ENCODE measurements around the gene RGS7. TPM values are rescaled to one million over a fixed set of nuclear protein-coding genes. Genes with fewer than 3 reads are reported as not detected.

The RGS7 gene
- total RNA-seq, 2 donors from 2014 or later: 0.26 to 0.99 TPM

GRCh38 chr1:241022366-241022765 lies 334.6 kb downstream of the RGS7 start:
- Histone ChIP-seq H3K36me3 (replicated peaks in 1 of 2; ENCODE audit: insufficient read depth in 1 of 2, low read depth in 2 of 2) (no peaks in the 10 kb centered on the region), H3K27me3 (no peaks in the 10 kb centered on the region), H3K4me3 (no peak overlapping the region), H3K9me3 (no peaks in the 10 kb centered on the region), H3K4me1 (no peaks in the 10 kb centered on the region), H3K27ac (no peak overlapping the region)
- intact Hi-C loops (cut with DNase I): no loop called here
- 78 to 90% methylated on average over 4 of the region's 4 CpGs for WGBS, 2 donors
- TF ChIP-seq POLR2A (IDR thresholded peaks at IDR 0.05) (no peak), CTCF (IDR thresholded peaks at IDR 0.05) (no peak)
- no peak for DNase-seq
- ATAC-seq: no peak

- intact Hi-C loops (cut with DNase I): no loop called here
- H3K4me3 ChIP-seq: no peak overlapping the region
- no peaks in the 10 kb centered on the region for H3K36me3 ChIP-seq (replicated peaks in 1 of 2; ENCODE audit: insufficient read depth in 1 of 2, low read depth in 2 of 2)
- 74 to 80% methylated on average over 6 of the region's 6 CpGs for WGBS, 2 donors
- H3K27ac ChIP-seq: no peak overlapping the region
- H3K4me1 ChIP-seq: no peaks in the 10 kb centered on the region
- no peak for DNase-seq
- H3K9me3 ChIP-seq: no peaks in the 10 kb centered on the region
- H3K27me3 ChIP-seq: no peaks in the 10 kb centered on the region
- no peak for ATAC-seq
- TF ChIP-seq CTCF (IDR thresholded peaks at IDR 0.05): no peak
- no peak for TF ChIP-seq POLR2A (IDR thresholded peaks at IDR 0.05)
Observed at GRCh38 chr1:241020851-241021697, 335.9 kb downstream of the RGS7 start.

DNA sequence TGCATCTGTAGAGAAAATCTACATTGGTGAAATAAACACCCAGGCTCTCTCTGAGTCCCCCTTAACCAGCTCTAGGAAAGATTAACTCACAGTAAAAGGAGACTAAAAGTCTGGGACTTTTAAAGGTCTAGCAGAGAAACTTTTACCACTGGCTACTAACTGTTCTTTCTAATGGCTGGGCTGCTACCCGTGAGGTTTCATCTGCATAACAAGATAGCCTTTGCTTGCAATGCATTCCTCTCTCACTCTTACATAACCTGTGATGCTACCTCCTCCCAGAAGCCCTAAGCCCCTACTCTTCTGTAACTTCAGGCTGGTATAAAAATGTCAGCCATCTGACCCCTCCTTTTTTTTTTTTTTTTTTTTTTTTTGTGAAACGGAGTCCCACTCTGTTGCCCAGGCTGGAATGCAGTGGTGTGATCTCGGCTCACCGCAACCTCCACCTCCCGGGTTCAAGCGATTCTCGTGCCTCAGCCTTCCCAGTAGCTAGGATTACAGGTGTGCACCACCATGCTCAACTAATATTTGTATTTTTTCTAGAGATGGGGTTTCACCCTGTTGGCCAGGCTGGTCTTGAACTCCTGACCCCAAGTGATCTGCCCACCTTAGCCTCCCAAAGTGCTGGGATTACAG lies 344.2 kb downstream of the RGS7 start:
- intact Hi-C loops (cut with DNase I): no loop called here
- no peak for TF ChIP-seq CTCF (IDR thresholded peaks at IDR 0.05)
- no peak for TF ChIP-seq POLR2A (IDR thresholded peaks at IDR 0.05)
- H3K4me1 ChIP-seq: no peaks in the 10 kb centered on the region
- ATAC-seq: no peak
- no peaks in the 10 kb centered on the region for H3K27me3 ChIP-seq
- H3K4me3 ChIP-seq: no peak overlapping the region
- 65 to 69% methylated on average over 7 of the region's 7 CpGs for WGBS, 2 donors
- H3K9me3 ChIP-seq: no peaks in the 10 kb centered on the region
- H3K27ac ChIP-seq: no peak overlapping the region
- DNase-seq: no peak
- H3K36me3 ChIP-seq (replicated peaks in 1 of 2; ENCODE audit: insufficient read depth in 1 of 2, low read depth in 2 of 2): no peaks in the 10 kb centered on the region

DNA sequence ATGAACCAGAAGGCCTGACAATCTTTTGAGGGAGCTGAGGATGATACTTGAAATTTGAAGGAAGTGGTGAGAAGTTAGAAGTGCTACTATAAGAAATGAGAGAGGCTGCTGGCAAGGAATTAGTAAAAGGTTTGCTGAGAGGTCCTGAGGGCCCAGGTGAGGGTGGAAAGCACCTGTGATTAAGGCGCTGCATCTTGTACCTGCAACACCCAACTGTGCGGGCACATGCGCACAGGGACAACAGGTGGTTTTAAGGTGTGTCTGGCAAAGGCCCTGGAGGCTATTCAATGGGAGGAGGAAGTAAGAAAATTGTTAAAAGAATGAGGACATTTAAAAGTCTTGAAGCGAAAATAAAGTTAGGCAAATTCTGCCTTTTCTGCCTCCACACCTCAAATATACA lies 349.3 kb downstream of the RGS7 start:
- H3K4me3 ChIP-seq: no peak overlapping the region
- no peak overlapping the region for H3K27ac ChIP-seq
- TF ChIP-seq POLR2A (IDR thresholded peaks at IDR 0.05) (no peak), CTCF (IDR thresholded peaks at IDR 0.05) (no peak)
- H3K9me3 ChIP-seq: no peaks in the 10 kb centered on the region
- ATAC-seq: no peak
- H3K36me3 ChIP-seq (replicated peaks in 1 of 2; ENCODE audit: insufficient read depth in 1 of 2, low read depth in 2 of 2): no peaks in the 10 kb centered on the region
- H3K4me1 ChIP-seq: no peaks in the 10 kb centered on the region
- intact Hi-C loops (cut with DNase I): no loop called here
- no peak for DNase-seq
- 91% methylated on average over 4 of the region's 4 CpGs for WGBS, 2 donors
- H3K27me3 ChIP-seq: no peaks in the 10 kb centered on the region

Data from body of pancreas (tissue), 4 donors.